NCI-H2227 (cell line): ENCODE measurements around the gene ADGRB3.
"Not testable (repeated sequence)": the region's sequence is repeated elsewhere in the genome, so short reads cannot be mapped to it uniquely, and the experiment has no call there.

Source experiments
- DNase-seq: peaks from one replicate; lab custom pipeline; 2025; ENCODE audit not compliant: unreplicated experiment; lab: John Stamatoyannopoulos, UW

Gene ADGRB3

GRCh38 chr6:68912805-68913204 lies 277.7 kb downstream of the ADGRB3 start:
- not testable (repeated sequence) for DNase-seq

GRCh38 chr6:68915586-68915985 lies 280.5 kb downstream of the ADGRB3 start:
- no peak for DNase-seq

GRCh38 chr6:68919537-68919936 lies 284.5 kb downstream of the ADGRB3 start:
- no peak for DNase-seq

- no peak for DNase-seq
These were observed 306.3 kb downstream of the ADGRB3 start for GRCh38 chr6:68941345-68941744.

GRCh38 chr6:68947721-68948120 lies 312.6 kb downstream of the ADGRB3 start:
- DNase-seq, result no peak

DNA sequence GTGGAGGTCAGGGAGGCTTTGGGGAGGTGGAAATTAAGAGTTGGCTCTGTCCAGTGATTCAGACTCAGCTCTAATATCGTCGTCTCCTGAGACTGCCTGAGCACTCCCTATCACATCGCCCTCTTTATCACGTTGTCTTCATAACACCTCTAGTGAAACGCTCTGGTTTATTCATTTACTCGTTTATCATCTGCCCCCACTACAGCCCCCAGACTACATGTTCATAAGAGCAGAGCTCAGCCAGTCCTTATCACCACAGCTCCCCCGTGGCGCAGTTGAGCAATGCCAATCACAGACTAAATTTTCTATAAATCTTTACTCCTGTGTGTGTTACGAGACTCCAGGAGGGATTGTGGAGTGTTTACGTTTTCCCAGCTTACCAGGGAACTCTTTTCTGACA lies 316.2 kb downstream of the ADGRB3 start:
- DNase-seq, result no peak

- DNase-seq, result no peak
These were observed 323.2 kb downstream of the ADGRB3 start for GRCh38 chr6:68958327-68958726.

DNA sequence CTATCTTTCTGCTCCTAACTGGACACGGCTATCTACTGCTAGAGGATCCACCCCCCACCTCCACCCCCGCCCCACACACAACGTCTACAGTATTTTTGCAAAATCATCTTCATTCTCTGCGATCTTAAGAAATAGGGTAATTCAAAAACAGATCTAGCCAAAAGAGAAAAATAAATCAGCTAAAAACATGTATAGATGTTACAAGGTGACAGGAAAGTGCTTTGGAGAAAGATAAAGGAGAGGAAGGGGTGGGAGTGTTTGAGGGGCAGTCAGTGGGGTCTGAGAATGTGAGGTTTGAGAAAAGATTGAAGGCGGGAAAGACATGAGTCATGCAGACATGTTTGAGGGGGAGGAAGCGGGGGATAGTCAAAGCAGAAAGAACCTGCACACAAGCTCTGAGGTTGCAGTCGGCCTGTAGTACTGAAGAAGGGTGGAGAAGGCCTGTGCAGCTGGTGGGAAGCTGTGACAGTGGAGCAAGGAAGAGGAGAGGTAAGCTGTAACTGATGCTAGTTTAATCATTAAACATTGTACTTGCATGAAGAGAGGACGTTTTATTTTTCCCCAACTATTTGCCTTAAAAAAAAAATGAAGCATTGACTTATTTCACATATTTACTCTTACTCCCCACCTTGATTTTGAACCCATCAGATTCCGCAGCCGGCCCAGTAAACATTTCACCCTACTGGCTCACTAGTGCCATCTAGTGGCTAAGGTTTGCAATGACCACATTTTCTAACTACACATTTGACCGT lies 332.6 kb downstream of the ADGRB3 start:
- DNase-seq, result peak; percentile 59

DNA sequence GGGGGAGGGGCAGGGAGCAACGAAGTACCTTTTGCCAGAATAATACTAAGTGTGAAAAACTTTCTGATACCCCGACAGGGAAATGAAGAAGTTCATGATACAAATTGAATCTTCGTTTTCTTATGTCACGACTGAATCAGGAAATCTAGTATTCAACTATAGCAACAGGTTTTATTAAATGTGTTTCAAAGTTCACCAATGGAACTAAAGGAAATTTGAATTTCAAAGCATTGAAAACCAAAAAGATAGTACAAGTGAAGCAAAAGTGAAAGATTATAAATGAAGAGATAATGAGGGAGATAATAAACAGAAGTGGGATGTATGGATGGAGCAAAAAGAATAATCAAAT lies 333.2 kb downstream of the ADGRB3 start:
- DNase-seq, result no peak

GRCh38 chr6:68973066-68973465 lies 338.0 kb downstream of the ADGRB3 start:
- DNase-seq, result no peak

- no peak for DNase-seq
These were observed 340.0 kb downstream of the ADGRB3 start for GRCh38 chr6:68975064-68975463.

GRCh38 chr6:68975816-68976215 lies 340.7 kb downstream of the ADGRB3 start:
- no peak for DNase-seq

DNA sequence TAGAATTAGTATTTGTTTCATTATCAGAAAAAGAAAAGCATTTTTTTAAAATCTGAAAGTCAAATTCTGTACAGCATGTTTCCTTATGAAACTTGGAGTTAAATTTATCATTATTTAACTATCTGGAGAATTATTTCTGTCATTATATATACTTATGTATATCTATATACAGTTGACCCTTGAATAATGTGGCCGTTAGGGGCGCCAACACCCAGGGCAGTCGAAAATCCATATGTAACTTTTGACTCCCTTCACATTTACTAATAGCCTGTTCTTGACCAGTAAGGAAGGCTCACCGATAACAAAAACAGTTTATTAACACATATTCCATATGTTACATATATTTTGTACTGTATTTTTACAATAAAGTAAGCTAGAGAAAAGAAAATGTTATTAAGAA lies 341.2 kb downstream of the ADGRB3 start:
- no peak for DNase-seq

GRCh38 chr6:68978411-68978810 lies 343.3 kb downstream of the ADGRB3 start:
- DNase-seq, result no peak

DNA sequence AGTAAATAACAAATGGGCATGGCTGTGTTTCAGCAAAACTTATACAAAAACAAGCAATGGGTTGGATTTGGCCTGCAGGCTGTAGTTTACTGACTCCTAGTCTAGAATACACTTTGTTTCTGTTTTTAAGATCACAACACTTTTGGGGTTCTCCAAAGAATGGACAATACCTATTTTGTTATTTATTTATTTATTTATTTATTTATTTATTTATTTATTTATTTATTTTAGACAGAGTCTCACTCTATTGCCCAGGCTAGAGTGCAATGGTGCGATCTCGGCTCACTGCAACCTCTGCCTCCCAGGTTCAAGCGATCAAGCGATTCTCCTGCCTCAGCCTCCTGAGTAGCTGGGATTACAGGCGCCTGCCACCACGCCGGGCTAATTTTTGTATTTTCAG lies 346.6 kb downstream of the ADGRB3 start:
- DNase-seq, result not testable (repeated sequence)

DNA sequence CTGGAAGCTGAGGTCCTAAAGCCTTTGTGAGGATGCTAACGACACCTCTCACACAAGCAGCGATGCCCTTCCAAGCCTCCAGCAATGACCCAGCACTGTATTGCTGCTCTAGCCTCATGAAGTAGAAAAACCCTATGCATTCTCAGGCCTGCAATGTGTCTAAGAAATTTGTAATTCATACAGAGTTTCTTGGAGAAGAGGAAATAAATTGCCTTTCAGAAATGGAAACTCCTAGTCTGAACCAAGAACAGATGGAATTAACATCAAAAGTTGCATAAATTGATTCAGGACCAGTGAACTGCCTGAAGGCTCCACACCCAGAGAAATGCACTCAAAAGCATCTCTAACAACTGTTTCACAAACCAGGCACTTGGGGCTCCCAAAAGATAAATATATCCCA lies 353.6 kb downstream of the ADGRB3 start:
- DNase-seq, result no peak

GRCh38 chr6:68990317-68990716 lies 355.2 kb downstream of the ADGRB3 start:
- no peak for DNase-seq

DNA sequence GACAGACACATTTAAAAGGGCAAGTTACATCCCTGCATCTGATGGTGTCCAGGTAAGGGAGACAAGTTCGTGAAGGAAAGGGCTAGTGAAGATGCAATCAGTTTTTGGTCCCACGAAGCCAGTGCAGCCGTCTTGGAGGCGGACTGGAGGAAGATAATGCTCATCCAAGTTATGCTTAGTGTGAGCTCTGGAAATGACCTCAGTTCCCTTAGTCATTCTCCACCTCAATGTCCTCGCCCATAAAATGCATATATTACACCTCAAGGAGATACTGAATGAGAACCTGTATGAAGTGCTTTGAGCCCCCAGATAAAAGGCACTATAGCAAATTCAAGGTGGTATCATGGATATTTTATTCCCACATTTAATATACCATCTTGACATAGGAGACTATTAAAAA lies 358.8 kb downstream of the ADGRB3 start:
- no peak for DNase-seq

GRCh38 chr6:68994521-68994920 lies 359.4 kb downstream of the ADGRB3 start:
- DNase-seq, result no peak

- DNase-seq, result no peak
These were observed 370.1 kb downstream of the ADGRB3 start for GRCh38 chr6:69005199-69005598.

GRCh38 chr6:69007781-69008180 lies 372.7 kb downstream of the ADGRB3 start:
- DNase-seq, result no peak

DNA sequence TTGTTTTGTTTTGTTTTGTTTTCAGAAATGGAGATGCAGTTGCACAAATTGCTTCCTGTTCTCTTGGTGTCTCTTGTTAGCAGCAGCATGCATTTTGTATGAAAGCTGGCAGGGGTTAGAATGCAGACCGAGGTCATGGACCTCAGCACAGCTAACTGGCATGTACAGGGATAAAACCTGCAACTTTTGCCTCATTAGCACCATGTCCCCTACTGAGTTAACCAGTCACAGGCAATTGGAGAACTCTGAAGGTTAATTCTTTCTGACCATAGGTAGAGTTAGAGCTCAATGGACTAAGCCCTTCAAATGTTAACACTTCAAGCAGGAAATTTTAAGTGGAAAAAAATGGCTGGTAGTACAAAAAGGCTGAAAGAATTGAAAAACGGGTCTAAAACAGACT lies 377.1 kb downstream of the ADGRB3 start:
- no peak for DNase-seq

DNA sequence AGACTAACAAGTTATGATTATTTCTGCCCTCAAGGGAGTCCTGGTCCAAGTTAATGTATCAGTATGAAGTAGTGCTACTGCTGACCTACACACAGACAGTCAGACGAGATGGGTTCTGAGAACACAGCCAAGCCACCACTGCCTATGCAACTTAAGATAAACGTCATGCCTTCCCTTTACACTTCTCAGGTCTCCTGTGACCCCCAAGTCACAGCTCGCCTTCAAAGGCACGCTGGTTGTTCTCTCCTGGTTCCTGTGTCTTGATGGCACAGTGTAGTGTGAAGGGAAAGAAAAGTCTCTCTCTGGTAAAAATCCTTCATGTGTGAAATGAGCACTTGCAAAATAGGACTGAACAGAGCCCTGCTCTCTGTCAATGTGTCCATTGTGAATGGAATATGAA lies 377.8 kb downstream of the ADGRB3 start:
- DNase-seq, result no peak
